ENCODE results near the gene RPUSD4. TPM values are rescaled to one million over a fixed set of nuclear protein-coding genes. Genes with fewer than 3 reads are reported as not detected.

Gene RPUSD4
- total RNA-seq, 4 donors from 2014 or later = 11.7 to 35.3 (median 23.6) TPM

DNA sequence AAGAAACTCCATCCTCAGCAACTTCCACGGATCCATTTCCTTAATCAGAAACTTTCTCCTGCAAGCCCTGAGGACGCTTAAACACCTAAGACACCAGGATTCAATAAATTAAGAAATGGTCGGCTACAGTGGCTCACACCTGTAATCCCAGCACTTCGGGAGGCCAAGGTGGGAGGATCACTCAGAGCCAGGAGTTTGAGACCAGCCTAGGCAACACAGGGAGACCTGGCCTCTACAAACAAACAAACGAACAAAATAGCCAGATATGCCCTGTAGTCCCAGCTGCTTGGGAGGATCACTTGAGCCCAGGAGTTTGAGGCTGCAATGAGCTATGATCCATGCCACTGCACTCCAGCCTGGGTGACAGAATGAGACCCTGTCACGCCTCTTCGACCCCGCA is 46.7 kb downstream of the RPUSD4 start:
- Histone ChIP-seq H3K9me3 (no peaks in the 10 kb centered on the region), H3K4me1 (no peaks in the 10 kb centered on the region), H3K27ac (no peak overlapping the region), H3K4me3 (no peak overlapping the region), H3K27me3 (no peaks in the 10 kb centered on the region), H3K36me3 (no peaks in the 10 kb centered on the region)
- no peak for DNase-seq
- TF ChIP-seq, protein P1, sequence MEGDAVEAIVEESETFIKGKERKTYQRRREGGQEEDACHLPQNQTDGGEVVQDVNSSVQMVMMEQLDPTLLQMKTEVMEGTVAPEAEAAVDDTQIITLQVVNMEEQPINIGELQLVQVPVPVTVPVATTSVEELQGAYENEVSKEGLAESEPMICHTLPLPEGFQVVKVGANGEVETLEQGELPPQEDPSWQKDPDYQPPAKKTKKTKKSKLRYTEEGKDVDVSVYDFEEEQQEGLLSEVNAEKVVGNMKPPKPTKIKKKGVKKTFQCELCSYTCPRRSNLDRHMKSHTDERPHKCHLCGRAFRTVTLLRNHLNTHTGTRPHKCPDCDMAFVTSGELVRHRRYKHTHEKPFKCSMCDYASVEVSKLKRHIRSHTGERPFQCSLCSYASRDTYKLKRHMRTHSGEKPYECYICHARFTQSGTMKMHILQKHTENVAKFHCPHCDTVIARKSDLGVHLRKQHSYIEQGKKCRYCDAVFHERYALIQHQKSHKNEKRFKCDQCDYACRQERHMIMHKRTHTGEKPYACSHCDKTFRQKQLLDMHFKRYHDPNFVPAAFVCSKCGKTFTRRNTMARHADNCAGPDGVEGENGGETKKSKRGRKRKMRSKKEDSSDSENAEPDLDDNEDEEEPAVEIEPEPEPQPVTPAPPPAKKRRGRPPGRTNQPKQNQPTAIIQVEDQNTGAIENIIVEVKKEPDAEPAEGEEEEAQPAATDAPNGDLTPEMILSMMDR (IDR thresholded peaks at IDR 0.05) = no peak
- TF ChIP-seq POLR2A (IDR thresholded peaks at IDR 0.05) = no peak

DNA sequence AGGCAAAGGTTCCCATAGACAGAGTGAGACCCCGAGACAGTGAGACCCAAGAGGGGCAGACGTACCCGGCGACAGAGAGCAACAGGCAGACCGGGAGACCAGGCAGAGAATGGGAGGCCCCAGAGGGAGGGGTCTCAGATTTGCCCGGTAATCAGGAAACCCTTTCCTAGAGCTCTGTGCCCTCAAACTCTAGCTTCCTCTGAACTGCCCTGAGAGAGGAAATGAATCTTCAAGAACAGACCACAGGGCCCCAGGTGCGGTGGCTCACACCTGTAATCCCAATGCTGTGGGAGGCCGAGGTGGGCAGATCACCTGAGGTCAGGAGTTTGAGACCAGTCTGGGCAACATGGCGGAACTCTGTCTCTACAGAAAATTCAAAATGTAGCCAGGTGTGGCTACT is 47.7 kb downstream of the RPUSD4 start:
- no peaks in the 10 kb centered on the region for H3K4me1 ChIP-seq
- H3K36me3 ChIP-seq = no peaks in the 10 kb centered on the region
- DNase-seq = no peak
- H3K27ac ChIP-seq = no peak overlapping the region
- no peaks in the 10 kb centered on the region for H3K9me3 ChIP-seq
- no peak overlapping the region for H3K4me3 ChIP-seq
- no peaks in the 10 kb centered on the region for H3K27me3 ChIP-seq
- TF ChIP-seq, protein P1 (IDR thresholded peaks at IDR 0.05) = no peak
- TF ChIP-seq POLR2A (IDR thresholded peaks at IDR 0.05) = no peak

DNA sequence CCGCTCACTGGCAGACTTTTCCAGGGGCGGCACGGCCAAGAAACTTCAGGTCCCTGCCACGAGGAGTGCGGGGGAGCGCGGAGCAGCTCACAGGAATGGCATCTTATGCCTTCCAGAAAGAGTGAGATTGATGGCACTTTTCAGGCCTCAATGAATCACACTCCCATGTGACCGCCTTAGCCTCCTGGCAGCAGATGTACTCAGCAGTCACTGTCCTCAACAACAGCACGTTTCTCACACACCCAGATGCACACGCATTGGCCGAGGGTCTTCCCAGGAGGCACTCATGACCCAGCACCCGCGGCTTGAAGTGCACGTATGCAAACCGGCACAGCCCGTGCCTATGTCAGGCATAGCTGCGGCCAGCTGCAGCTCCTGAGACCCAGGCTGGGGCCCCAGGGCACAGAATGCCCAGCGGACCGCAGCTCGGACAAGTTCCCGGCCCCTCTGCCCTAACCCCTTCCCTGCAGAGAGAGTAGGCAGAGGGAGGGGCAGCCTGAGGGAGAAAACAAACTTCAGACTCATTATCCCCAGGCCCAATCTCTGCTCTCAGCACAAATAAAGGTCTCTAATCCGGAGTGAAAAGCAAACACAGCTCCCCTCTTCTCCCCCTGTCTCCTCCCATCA is 48.3 kb downstream of the RPUSD4 start:
- Histone ChIP-seq H3K4me1 (peaks cover 0 to 5% (median 0%) of the 10 kb centered on the region in 4 donors), H3K9me3 (no peaks in the 10 kb centered on the region), H3K36me3 (no peaks in the 10 kb centered on the region), H3K4me3 (no peak overlapping the region), H3K27ac (no peak overlapping the region), H3K27me3 (no peaks in the 10 kb centered on the region)
- DNase-seq = no peak
- TF ChIP-seq POLR2A (IDR thresholded peaks at IDR 0.05) = no peak
- TF ChIP-seq, protein P1 (IDR thresholded peaks at IDR 0.05) = no peak

DNA sequence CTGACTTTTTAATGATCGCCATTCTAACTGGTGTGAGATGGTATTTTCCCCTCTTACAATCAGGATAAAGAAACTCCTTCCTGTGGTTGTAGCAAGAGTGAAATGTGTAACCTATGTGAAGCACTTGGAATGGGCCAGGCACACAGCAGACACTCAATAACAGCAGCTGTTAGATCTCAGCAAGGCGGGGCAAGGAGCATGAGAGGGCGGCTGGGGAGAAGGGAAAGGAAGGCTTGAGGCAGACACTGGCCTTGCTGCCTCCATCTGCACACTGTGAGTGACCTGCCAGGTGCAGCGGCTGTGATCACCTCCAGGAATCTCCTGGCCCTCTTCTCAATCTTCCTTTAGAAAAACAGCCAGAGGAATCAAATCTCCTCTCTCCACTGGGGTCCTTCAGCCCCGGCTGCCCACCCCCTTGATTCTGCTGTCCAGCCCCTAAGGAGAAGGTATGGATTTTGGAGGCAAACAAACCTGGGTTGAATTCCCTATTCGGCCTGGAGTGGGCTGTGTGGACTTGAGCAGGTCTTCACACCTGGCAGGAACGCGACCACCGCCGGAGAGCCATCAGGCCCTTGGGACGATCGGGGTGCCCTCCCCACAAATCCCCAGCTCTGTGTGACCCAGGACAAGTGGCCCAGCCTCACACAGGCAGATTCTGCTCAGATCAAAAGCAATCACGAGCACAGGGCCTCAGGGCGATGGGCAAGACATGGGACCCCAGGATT is 49.0 kb downstream of the RPUSD4 start:
- Histone ChIP-seq H3K27ac (no peak overlapping the region), H3K4me1 (peaks cover 0 to 12% (median 0%) of the 10 kb centered on the region in 4 donors), H3K27me3 (no peaks in the 10 kb centered on the region), H3K36me3 (no peaks in the 10 kb centered on the region), H3K9me3 (no peaks in the 10 kb centered on the region), H3K4me3 (no peak overlapping the region)
- TF ChIP-seq POLR2A (IDR thresholded peaks at IDR 0.05) = no peak
- TF ChIP-seq, protein P1 (IDR thresholded peaks at IDR 0.05) = no peak
- DNase-seq = no peak

DNA sequence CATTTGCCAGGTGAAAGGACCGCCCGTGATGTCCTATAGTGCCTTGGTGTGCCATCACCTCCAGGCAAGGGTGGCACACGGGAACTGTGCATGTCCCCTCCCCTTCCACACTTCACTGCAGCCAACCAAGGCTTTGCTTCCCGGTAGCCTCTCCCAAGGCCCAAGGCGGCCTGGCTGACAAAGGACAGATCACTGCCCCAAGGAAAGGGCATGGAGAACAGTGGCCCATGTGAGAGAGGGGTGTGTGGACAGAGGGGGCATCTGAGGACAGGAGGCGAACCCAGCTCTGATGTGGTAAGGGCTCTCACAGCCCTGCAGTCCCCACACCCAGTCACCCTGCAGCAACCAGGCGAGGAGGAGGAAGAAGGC is 50.4 kb downstream of the RPUSD4 start:
- H3K36me3 ChIP-seq = no peaks in the 10 kb centered on the region
- H3K4me3 ChIP-seq = no peak overlapping the region
- no peaks in the 10 kb centered on the region for H3K9me3 ChIP-seq
- H3K27ac ChIP-seq = no peak overlapping the region
- H3K27me3 ChIP-seq = no peaks in the 10 kb centered on the region
- no peak for DNase-seq
- peaks cover 0 to 13% (median 0%) of the 10 kb centered on the region in 4 donors for H3K4me1 ChIP-seq
- TF ChIP-seq, protein P1 (IDR thresholded peaks at IDR 0.05) = no peak
- TF ChIP-seq POLR2A (IDR thresholded peaks at IDR 0.05) = no peak
